ENCODE results near the gene S1PR2. TPM values are rescaled to one million over a fixed set of nuclear protein-coding genes. Genes with fewer than 3 reads are reported as not detected.
"Not testable (repeated sequence)": the region's sequence is repeated elsewhere in the genome, so short reads cannot be mapped to it uniquely, and the experiment has no call there.

S1PR2 gene
- total RNA-seq, 1 donor from 2014 or later = 0.46 TPM

DNA sequence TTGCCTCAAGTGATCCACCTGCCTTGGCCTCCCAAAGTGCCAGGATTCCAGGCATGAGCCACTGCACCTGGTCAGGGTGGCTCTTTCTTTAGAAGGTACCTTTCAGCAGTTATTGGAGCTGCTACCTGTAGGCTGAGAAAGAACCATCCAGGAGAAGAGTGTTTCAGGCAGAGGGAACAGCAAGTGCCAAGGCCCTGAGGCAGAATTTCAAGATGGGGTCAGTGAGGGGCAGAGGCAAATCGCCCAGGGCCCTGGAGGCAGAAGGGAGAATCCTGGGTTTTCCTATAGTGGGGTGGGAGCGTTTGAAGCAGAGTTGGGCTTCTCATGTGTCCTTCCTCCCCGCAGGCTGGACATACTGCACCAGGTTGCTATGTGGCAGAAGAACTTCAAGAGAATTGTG lies 23.1 kb upstream of the S1PR2 start:
- DNase-seq (ENCODE audit: low read depth, low spot score) = no peak

DNA sequence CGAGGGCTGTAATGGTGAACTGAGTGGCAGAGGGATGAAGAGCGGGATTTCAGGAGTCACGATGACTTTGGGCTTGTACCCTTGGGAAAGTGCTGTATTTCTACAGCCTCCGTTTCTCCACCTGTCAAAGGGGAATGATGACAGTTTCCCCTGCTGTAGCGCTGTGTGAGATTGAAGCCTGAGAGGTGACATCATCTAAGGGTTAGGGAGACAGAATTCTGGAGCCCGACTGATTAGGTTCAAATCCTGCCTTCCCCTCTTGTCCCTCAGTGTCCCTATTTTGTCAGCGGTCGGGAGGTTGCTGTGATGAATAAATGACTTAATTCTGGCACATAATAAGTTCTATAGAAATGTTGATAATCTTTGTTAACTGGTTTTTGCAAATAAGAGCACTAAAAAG lies 21.6 kb upstream of the S1PR2 start:
- no peak for DNase-seq (ENCODE audit: low read depth, low spot score)

- peak; percentile 98 for DNase-seq (ENCODE audit: low read depth, low spot score)
Observed at GRCh38 chr19:10251792-10252694, 20.9 kb upstream of the S1PR2 start, which contains the start of gene MRPL4. TSS of gene MRPL4 (plus strand) at chr19:10252214. CDS start at chr19:10252254, 40 bp downstream.

DNA sequence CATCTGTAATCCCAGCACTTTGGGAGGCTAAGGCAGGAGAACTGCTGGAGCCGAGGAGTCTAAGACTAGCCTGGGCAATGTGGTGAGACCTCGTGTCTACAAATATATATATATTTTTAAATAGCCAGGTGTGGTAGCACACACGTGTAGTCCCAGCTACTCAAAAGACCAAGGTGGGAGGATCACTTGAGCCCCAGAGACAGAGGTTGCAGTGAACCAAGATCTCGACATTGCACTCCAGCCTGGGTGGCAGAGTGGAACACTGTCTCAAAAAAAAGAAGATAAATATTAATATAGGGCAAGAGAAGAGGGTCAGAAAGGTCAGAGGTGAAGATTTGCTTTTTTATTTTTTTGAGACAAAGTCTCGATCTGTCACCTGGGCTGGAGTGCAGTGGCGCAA lies 15.4 kb upstream of the S1PR2 start:
- no peak for DNase-seq (ENCODE audit: low read depth, low spot score)

DNA sequence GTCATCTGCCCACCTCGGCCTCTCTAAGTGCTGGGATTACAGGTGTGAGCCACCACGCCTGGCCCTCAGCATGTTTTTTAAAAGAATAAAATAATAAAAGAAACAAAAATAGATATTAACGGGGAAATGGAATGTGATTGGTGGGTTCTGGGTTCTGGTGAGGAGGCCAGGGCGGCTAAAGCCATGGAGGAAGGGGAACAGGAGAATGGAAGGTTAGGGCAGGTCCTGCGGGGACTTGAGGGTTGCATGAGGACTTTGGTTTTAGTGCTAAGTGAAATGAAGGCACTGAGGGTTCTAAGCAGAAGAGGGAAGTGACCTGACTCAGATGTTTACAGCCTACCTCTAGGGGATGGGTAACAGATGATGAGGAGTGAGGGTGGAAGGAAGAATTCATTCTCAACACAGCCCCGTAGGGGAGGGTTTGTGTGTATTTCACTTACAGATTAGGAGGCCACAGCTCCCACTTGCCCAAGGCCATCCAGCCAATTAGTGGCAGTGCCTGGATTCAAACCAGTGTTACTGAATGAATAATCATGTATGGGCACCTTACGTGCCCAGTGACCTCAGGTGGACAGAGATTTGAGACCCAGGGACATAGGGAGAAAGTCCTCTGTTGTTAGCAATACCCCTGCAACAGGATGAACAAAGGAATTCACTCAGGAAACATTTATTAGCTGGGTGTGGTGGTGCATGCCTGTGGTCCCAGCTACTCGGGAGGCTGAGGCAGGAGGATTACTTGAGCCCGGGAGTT lies 14.2 kb upstream of the S1PR2 start:
- no peak for DNase-seq (ENCODE audit: low read depth, low spot score)

DNA sequence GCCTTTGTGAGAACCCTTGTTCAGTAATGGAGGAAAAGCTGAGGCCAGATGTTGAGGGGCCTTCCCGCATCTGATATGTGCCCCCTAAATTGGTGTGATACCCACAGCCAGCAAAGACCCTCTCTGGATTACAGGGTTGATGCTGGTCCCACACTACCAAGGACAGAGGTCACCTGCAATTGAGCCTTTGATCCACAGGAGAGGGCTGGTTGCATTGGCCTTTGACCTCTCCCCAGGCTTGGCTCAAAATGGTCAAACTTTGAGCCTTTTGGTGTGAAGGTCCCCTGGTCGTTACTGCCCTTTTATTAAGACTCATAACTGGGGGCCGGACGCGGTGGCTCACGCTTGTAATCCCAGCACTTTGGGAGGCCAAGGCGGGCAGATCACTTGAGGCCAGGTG lies 12.5 kb upstream of the S1PR2 start:
- DNase-seq (ENCODE audit: low read depth, low spot score) = no peak

DNA sequence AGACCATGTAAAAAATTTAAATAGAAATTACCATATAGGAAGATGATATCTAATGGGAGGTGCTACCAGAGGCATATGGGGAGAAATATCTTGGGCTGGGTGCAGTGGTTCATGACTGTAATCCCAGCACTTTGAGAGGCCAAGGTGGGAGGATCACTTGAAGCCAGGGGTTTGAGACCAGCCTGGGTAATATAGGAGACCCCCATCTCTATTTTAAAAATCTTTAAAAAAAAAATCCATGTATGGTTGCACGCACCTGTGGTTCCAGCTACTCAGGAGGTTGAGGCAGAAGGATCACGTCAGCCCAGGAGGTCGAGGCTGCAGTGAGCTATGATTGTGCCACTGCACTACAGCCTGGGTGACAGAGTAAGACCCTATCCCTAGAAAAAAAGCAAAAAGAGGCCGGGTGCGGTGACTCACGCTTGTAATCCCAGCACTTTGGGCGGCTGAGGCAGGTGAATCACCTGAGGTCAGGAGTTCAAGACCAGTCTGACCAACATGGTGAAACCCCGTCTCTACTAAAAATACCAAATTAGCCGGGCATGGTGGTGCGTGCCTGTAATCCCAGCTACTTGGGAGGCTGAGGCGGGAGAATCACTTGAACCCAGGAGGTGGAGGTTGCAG lies 10.8 kb upstream of the S1PR2 start:
- DNase-seq (ENCODE audit: low read depth, low spot score) = not testable (repeated sequence)

GRCh38 chr19:10238172-10238783 lies 7.1 kb upstream of the S1PR2 start:
- DNase-seq (ENCODE audit: low read depth, low spot score) = no peak

GRCh38 chr19:10237702-10238101 lies 6.6 kb upstream of the S1PR2 start:
- no peak for DNase-seq (ENCODE audit: low read depth, low spot score)

- DNase-seq (ENCODE audit: low read depth, low spot score) = not testable (repeated sequence)
Observed at GRCh38 chr19:10235409-10235808, 4.3 kb upstream of the S1PR2 start.

DNA sequence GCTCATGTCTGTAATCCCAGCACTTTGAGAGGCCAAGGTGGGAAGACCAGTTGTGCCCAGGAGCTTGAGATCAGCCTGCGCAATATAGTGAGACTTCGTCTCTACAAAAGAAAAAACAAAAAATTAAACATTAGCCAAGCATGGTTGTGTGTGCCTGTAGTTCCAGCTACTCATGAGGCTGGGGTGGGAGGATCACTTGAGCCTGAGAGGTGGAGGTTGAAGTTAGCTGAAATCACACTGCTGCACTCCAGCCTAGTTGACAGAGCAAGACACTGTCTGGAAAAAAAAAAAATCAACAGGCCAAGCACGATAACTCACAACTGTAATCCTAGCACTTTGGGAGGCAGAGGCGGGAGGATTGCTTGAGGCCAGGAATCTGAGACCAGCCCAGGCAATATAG lies 3.9 kb upstream of the S1PR2 start:
- no peak for DNase-seq (ENCODE audit: low read depth, low spot score)

GRCh38 chr19:10233946-10234345 lies 2.8 kb upstream of the S1PR2 start:
- no peak for DNase-seq (ENCODE audit: low read depth, low spot score)

DNA sequence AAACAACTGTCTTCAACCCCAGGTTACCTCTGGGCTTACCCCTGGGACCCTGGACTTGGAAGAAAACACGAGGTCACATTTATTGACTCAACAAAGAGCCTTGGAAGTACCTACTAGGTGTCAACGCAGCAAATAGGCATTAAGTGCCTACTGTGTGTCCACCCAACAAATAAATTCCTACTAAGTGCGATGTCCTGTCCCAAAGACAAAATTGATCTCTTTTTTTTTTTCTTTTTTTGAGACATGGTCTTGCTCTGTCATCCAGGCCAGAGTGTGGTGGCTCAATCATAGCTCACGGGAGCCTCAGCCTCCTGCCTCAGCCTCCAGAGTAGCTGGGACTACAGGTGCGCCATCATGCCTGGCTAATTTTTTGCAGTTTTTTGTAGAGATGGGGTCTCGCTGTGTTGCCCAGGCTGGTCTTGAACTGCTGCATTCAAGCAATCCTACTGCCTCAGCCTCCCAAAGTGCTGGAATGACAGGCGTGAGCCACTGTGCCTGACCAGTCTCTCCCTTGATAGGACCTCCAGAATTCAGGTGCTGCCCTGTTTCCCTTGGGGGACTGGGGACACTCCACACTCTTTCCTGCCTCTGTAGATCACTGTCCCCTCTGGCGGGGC lies 589 bp upstream of the S1PR2 start:
- DNase-seq (ENCODE audit: low read depth, low spot score) = no peak

DNA sequence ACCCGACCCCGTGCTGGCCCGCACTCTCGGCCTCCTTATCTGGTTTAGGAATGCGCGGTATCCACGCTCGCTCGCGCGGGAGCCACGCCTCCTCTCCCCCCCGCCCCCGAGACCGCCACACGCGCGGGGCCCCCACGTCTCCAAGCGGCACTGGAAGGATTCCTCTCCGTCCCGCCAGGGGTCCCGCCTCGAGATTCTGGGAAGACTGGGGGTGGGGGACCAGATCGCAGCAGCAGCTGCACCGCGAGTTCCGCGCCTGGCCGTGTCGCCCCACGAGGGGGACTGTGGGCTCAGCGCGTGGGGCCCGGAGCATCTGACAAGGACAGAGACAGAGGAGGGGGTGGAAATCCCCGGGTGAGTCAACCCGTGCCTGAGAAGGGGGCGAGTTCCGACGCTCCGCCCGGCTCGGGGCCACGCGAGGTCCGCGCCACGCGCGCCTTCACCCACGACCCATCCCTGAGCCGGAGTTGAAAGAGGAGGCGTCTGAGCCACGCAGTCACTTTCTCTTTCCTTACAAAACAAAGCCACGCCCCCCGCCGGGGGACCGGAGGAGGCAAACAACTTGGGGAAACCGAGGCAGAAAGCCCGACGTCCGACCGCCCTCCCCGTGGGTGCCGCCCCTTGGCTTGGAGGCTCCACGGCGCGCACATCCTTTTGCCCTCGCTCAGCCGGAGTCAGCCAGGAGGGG lies 814 bp downstream of the S1PR2 start:
- DNase-seq (ENCODE audit: low read depth, low spot score) = no peak

- no peak for DNase-seq (ENCODE audit: low read depth, low spot score)
Observed at GRCh38 chr19:10228920-10229319, 2.2 kb downstream of the S1PR2 start.

DNA sequence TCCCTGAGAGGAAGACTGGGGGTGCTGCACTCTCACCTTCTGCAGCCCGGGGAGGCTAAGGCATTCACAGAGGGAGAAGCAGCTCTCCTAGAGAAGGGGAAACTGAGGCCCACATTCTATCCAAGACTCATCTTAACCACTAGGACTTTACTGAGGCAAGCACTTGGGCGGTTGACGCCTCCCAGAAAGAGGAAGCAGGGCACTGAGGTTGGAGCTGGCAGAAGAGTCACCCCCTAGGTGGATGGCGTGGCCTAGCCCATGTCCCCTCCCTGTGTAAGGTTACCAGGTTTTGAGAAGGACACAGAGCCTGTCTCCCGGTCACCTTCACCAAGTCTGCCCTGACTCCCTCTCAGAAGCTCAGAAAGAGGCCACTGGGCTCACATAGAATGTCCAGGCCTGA lies 2.7 kb downstream of the S1PR2 start:
- no peak for DNase-seq (ENCODE audit: low read depth, low spot score)

DNA sequence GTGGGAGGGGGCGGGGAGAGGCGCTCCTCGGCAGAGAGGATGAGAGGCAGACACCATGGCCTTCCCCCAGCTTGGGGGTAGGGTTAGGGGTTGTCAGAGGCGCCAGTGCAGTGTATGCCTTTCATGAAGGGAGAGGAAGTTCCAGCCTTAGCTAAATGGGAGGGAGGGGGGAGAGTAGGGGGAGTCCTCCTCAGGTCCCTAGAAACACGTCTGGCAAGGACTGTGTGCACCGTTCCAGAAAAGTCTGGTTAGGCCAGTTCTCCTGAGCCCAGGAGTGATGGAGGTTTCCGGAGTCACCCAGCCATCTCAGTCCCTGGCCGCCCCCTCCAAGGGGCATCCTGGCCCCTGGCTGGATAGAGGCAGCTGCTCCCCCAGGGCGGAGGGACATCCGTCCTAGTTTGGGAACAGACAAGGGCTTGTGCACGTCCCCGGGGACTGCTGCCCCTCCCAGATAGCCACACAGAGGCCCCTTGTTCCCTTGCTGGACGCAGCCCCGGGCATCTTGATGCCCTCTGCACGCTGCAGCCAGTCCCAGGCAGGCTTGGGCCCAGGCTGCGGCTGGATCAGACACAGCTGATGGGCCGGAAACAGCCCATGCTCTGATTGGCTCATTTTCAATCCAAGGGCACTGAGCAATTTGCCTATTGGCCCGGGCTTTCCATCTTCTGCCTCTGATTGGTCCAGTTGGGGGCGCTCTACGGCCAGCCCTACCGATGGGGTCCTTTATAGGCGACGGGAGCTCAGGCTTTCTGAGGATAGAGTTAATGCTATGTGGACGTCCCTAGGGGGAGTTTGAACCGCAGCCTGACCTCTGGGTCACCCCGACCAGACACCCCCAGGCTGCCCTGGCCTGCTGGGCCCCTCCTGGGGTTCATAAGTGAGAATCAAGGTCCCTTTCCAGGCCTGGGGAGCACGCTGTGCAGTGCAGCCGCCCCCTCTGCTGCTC lies 3.8 kb downstream of the S1PR2 start:
- DNase-seq (ENCODE audit: low read depth, low spot score) = no peak

- no peak for DNase-seq (ENCODE audit: low read depth, low spot score)
Observed at GRCh38 chr19:10226376-10227025, 4.6 kb downstream of the S1PR2 start.

DNA sequence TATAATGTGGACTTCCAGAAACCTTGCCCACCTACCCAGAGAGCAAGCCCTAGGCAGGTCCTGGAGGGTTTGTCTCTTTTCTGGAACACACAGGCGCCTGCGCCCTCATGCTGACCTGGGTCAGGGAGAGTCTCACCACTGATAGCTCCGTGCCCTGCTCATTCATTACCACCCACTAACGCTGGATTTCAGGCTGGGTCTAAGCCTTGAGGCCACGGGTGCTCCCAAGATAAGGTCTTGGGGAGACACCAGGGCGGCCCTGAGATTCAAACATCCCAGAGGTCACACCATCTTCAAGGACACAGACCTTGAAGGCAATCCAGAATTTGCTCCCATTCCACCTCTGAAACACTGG lies 5.1 kb downstream of the S1PR2 start:
- no peak for DNase-seq (ENCODE audit: low read depth, low spot score)

Measured in pulmonary artery endothelial cell (primary cell).